ENCODE measurements around the gene NEB.
"Not testable (repeated sequence)": the region's sequence is repeated elsewhere in the genome, so short reads cannot be mapped to it uniquely, and the experiment has no call there.

Gene NEB

GRCh38 chr2:151611351-151611750 lies 122.9 kb downstream of the NEB start:
- DNase-seq (ENCODE audit: low read depth, low spot score): no peak

- no peak for DNase-seq (ENCODE audit: low read depth, low spot score)
Observed at GRCh38 chr2:151610310-151610709, 124.0 kb downstream of the NEB start.

GRCh38 chr2:151609705-151610104 lies 124.6 kb downstream of the NEB start:
- no peak for DNase-seq (ENCODE audit: low read depth, low spot score)

GRCh38 chr2:151607459-151608424 lies 126.5 kb downstream of the NEB start:
- not testable (repeated sequence) for DNase-seq (ENCODE audit: low read depth, low spot score)

- DNase-seq (ENCODE audit: low read depth, low spot score): not testable (repeated sequence)
Observed at GRCh38 chr2:151603530-151603929, 130.7 kb downstream of the NEB start.

- DNase-seq (ENCODE audit: low read depth, low spot score): not testable (repeated sequence)
Observed at GRCh38 chr2:151602402-151602801, 131.9 kb downstream of the NEB start.

- DNase-seq (ENCODE audit: low read depth, low spot score): not testable (repeated sequence)
Observed at GRCh38 chr2:151601803-151602202, 132.5 kb downstream of the NEB start.

- not testable (repeated sequence) for DNase-seq (ENCODE audit: low read depth, low spot score)
Observed at GRCh38 chr2:151596903-151597608, 137.2 kb downstream of the NEB start.

- not testable (repeated sequence) for DNase-seq (ENCODE audit: low read depth, low spot score)
Observed at GRCh38 chr2:151591908-151592255, 142.4 kb downstream of the NEB start.

- not testable (repeated sequence) for DNase-seq (ENCODE audit: low read depth, low spot score)
Observed at GRCh38 chr2:151591250-151591907, 142.9 kb downstream of the NEB start.

- not testable (repeated sequence) for DNase-seq (ENCODE audit: low read depth, low spot score)
Observed at GRCh38 chr2:151581300-151581699, 153.0 kb downstream of the NEB start.

- not testable (repeated sequence) for DNase-seq (ENCODE audit: low read depth, low spot score)
Observed at GRCh38 chr2:151580697-151581096, 153.6 kb downstream of the NEB start.

GRCh38 chr2:151577116-151577515 lies 157.2 kb downstream of the NEB start:
- DNase-seq (ENCODE audit: low read depth, low spot score): no peak

- no peak for DNase-seq (ENCODE audit: low read depth, low spot score)
Observed at GRCh38 chr2:151576080-151576479, 158.2 kb downstream of the NEB start.

- no peak for DNase-seq (ENCODE audit: low read depth, low spot score)
Observed at GRCh38 chr2:151575338-151575737, 158.9 kb downstream of the NEB start.

GRCh38 chr2:151570191-151570590 lies 164.1 kb downstream of the NEB start:
- DNase-seq (ENCODE audit: low read depth, low spot score): no peak

- DNase-seq (ENCODE audit: low read depth, low spot score): no peak
Observed at GRCh38 chr2:151569167-151569566, 165.1 kb downstream of the NEB start.

GRCh38 chr2:151568501-151568900 lies 165.8 kb downstream of the NEB start:
- no peak for DNase-seq (ENCODE audit: low read depth, low spot score)

GRCh38 chr2:151567006-151567405 lies 167.3 kb downstream of the NEB start:
- DNase-seq (ENCODE audit: low read depth, low spot score): no peak

- no peak for DNase-seq (ENCODE audit: low read depth, low spot score)
Observed at GRCh38 chr2:151562398-151562797, 171.9 kb downstream of the NEB start.

- no peak for DNase-seq (ENCODE audit: low read depth, low spot score)
Observed at GRCh38 chr2:151560289-151560688, 174.0 kb downstream of the NEB start.

GRCh38 chr2:151559431-151559830 lies 174.8 kb downstream of the NEB start:
- not testable (repeated sequence) for DNase-seq (ENCODE audit: low read depth, low spot score)
